Measurements from ENCODE around the gene FNDC3A.

- TF ChIP-seq, protein P1, sequence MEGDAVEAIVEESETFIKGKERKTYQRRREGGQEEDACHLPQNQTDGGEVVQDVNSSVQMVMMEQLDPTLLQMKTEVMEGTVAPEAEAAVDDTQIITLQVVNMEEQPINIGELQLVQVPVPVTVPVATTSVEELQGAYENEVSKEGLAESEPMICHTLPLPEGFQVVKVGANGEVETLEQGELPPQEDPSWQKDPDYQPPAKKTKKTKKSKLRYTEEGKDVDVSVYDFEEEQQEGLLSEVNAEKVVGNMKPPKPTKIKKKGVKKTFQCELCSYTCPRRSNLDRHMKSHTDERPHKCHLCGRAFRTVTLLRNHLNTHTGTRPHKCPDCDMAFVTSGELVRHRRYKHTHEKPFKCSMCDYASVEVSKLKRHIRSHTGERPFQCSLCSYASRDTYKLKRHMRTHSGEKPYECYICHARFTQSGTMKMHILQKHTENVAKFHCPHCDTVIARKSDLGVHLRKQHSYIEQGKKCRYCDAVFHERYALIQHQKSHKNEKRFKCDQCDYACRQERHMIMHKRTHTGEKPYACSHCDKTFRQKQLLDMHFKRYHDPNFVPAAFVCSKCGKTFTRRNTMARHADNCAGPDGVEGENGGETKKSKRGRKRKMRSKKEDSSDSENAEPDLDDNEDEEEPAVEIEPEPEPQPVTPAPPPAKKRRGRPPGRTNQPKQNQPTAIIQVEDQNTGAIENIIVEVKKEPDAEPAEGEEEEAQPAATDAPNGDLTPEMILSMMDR (IDR thresholded peaks at IDR 0.05; ENCODE audit: borderline replicate concordance, extremely low read depth, low read length, poor library complexity, severe bottlenecking): no peak
- TF ChIP-seq EZH2 (IDR thresholded peaks at IDR 0.05; ENCODE audit: borderline replicate concordance, low read depth, low read length, severe bottlenecking): no peak
These were observed 123.8 kb downstream of the FNDC3A start for GRCh38 chr13:49099513-49099877.
